HuH-7.5 (cell line): ENCODE measurements around the gene CFAP410.
"Not testable (repeated sequence)": the region's sequence is repeated elsewhere in the genome, so short reads cannot be mapped to it uniquely, and the experiment has no call there.

Source experiments
- DNase-seq: peaks from one replicate; pipeline ENCODE4 v3.0.0; 2011; ENCODE audit warnings: low spot score

The CFAP410 gene

GRCh38 chr21:44350773-44351481, 11.7 kb upstream of the CFAP410 start:
- DNase-seq: no peak

DNA sequence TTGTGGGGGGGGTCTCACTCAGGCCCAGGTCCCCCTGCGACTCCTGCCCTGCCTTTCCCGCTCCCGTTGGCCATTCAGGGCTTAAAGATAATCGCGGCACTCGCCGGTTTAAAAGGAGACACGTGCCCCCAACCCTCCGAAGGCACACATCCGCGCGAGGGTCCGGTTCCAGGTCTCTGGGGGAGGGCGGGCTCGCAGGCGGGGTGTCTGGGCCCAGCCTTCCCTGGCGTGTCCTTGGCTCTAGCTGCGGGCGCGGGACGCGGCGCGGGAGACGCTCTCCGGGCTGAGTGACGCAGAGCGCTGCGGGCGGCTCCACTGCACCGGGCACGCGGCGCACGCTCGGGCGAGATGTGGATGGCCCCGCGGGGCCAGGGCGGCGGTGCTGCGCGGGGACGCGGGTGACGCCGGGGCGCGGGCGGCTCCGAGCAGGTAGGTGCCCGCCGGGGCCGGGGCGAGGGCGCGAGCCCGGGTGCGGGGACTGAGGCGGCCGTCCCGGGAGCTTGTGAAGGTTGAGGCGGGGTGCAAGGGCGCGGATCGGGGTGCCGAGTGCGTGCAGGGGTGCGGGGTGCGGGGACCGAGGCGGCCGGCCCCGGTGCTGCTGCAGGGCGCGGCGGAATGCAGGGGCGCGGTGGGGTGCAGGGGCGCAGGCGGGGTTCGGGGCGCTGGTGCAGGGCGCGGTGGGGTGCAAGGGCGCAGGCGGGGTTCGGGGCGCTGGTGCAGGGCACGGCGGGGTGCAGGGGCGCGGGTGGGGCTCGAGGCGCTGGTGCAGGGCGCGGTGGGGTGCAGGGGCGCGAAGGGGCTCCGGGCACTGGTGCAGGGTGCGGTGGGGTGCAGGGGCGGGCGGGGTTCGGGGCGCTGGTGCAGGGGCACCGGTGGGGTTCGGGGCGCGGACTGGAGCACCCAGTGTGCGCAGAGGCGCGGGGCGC, 10.9 kb upstream of the CFAP410 start:
- DNase-seq: no peak

GRCh38 chr21:44349416-44349846, 10.2 kb upstream of the CFAP410 start:
- no peak for DNase-seq

DNA sequence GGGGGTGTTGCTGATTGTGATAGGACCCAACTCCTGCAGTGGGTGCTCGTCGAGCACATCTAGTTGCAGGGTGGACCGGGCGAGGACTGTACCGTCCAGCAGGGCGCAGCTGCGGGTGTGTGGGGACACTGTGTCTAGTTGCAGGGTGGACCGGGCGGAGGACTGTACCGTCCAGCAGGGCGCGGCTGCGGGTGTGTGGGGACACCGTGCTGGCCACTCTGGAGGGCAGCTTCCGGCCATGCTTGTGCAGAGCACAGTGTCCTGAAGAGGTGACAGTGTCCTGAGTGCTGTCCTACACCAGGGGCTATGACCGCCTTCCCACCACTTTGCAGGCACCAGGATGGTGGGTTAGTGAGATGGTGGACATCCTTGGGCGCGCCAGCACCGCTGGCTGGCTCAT, 9.7 kb upstream of the CFAP410 start:
- no peak for DNase-seq

GRCh38 chr21:44347911-44348451, 8.8 kb upstream of the CFAP410 start:
- DNase-seq: no peak

GRCh38 chr21:44345495-44345894, 6.3 kb upstream of the CFAP410 start:
- no peak for DNase-seq

GRCh38 chr21:44344541-44345183, 5.5 kb upstream of the CFAP410 start:
- no peak for DNase-seq

DNA sequence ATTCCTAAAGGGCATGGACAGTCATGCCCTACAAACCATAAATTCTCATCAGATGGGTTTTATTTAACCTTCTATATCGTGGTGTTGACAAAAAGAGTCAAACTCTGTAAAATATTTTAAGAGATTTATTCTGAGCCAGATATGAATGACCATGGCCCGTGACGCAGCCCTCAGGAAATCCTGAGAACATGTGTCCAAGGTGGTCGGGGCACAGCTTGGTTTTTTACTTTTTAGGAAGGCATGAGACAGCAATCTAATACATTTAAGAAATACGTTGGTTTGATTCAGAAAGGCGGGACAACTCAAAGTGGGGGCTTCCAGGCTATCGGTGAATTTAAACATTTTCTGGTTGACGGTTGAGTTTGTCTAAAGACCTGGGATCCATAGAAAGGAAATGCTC, 3.8 kb upstream of the CFAP410 start:
- DNase-seq: not testable (repeated sequence)

- not testable (repeated sequence) for DNase-seq
These were observed 2.7 kb upstream of the CFAP410 start for GRCh38 chr21:44341726-44342458.

DNA sequence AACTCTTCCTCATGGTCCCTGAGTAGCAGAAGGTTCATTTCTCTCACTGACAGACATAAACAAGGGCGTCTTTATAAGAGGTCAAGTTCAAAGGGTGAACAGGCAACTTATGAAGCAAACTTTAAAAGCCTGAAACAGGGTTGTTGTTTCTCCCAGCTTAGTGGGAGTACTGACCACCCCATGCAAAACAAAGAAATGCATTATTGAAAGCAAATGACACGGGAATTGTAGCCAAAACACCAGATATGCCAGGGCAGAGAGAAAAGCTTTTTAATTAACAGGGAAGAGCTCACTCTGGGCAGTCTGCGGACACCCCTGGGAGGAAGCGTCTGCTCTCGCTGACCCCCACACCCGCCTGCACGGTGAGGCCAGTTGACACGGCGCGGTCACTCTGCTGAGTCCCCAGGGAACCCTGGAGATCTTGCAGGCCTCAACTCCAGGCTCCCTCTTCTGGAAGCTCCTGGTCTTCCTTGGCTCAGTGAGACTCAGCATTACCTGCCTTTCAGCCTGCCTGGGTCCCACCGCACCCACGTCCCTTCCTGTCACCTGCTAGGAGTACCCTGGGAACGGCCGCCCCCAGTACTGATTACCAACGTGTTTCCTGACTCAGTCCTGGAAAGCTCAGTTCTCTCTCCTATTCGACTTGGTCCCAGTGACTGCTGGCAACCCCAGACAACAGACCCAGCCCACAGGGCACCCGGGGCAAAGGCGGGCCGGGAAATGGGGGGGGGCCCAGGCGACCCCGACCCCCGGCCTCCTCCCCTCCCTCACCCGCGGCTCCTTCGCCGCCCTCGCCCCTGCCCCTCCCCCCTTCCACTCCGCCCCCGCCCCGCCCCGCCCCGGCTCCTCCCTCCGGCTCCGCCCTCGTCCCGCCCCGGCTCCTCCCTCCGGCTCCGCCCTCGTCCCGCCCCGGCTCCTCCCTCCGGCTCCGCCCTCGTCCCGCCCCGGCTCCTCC, 972 bp downstream of the CFAP410 start:
- DNase-seq: peak; percentile 66

DNA sequence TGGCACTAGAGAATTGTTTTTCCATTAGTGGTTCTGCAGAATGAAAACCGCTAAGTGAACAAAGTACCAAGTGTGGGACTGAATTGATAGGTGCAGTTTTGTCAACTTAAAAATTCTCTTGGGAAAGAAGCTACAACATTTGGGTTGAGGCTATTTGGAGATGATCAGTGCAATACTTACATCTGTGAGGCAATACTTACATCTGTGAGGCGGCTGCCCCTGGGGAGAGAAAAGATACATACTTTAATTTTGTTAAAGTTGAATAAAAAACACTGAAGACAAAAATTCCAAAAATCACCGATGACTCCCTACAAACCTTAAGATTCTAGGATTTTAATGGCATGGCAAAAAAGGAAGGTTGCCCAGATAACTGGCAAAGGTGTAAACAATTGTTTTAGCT, 1.7 kb downstream of the CFAP410 start:
- no peak for DNase-seq

- no peak for DNase-seq
These were observed 3.7 kb downstream of the CFAP410 start for GRCh38 chr21:44335266-44336059.

- DNase-seq: no peak
These were observed 4.7 kb downstream of the CFAP410 start for GRCh38 chr21:44334329-44335030.

DNA sequence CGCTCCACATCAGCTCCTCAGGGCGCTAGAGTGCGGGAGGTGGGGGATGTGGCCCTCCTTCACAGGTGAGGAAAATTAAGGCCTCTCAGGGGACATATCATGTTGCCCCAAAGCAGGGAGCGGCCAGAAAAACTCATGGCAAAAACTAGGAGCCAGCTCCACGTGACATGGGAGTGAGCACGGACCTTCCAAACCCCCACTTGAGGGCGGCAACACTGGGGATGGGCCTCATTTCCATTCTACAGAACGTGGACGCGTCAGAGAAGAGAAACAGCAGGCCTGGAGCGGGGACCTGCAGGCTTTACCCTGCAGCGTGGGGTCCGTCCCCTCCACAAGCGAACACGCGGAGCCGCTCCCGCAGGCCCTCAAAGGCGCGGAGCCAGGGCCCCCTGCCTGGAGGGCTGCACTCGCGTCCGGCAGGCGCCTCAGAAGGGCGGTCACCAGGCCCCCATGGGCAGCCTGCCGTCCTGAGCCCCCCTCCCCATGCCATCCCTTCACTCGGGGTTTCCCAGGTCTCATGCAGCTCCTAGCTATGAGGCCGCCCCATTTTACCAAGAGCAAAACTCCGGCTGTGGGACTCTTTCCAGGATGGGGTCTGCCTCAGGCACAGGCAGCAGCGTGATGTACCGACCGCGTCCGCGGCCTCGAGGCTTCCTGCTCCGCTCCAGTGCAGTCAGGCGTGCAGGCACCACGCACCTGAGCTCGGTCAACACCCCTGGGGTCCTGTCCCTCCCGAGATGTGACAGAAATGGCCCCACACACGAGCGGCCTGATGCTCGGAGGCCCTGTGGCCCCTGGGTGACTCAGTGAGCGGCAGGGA, 5.5 kb downstream of the CFAP410 start:
- no peak for DNase-seq

GRCh38 chr21:44332965-44333364, 6.2 kb downstream of the CFAP410 start:
- DNase-seq: no peak

GRCh38 chr21:44332383-44332782, 6.8 kb downstream of the CFAP410 start:
- DNase-seq: no peak

DNA sequence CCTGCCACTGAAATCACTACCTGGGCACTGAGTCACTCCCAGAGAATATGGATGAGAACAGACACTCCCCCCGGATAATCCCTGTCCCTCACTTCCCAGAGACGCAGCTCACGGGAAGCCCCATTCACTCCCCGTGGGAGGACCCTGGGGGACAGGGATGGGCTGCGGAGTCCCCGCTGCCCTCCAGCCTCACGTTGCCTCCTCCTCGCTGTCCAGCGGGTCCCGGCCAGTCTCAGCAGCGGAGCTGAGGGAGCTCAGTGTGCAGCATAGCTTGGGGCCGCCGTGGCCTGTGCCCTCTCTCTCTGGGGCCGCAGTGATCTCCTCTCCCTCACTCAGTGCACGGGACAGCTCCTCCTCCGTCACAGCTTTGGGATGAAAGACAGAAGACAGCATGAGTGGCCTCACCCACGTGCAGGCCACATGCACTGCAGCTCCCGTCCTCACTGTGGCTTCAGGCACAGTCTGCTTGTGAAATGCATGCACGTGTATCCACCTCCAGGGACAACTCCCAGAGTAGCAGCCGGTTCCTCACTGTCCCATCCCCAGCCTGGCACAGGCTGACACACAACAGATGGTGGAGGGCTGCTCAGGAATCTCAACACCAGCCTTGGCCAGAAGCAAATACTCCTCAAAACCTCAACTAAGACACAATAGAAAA, 7.4 kb downstream of the CFAP410 start:
- no peak for DNase-seq

GRCh38 chr21:44331209-44331608, 8.0 kb downstream of the CFAP410 start:
- no peak for DNase-seq
